Endothelial cell of umbilical vein (primary cell): ENCODE measurements around the gene DZIP1.
"Not testable (repeated sequence)": the region's sequence is repeated elsewhere in the genome, so short reads cannot be mapped to it uniquely, and the experiment has no call there.

Experiments used
- CTCF ChIP-seq, 2 donors: IDR thresholded peaks; 1 replicate in 1 of 2; 2 replicates in 1 of 2; pipeline ENCODE4 v1.5.1; 2011; ENCODE audit warnings: low read length in 2 of 2, mild to moderate bottlenecking in 2 of 2, moderate library complexity in 2 of 2, control low read depth in 1 of 2, inconsistent platforms in 1 of 2, low read depth in 1 of 2; ENCODE audit not compliant: insufficient read depth in 1 of 2; ENCODE audit errors: extremely low read depth in 1 of 2
- EZH2 ChIP-seq: IDR thresholded peaks from 2 replicates; pipeline ENCODE4 v1.6.1; 2012; ENCODE audit warnings: borderline replicate concordance, low read depth, mild to moderate bottlenecking, moderate library complexity, low read length, inconsistent platforms; ENCODE audit not compliant: severe bottlenecking
- JUN ChIP-seq: IDR thresholded peaks from 2 replicates; pipeline ENCODE4 v1.6.1; 2011; ENCODE audit warnings: borderline replicate concordance, low read depth; ENCODE audit not compliant: insufficient read length, insufficient read depth
- MAX ChIP-seq: IDR thresholded peaks from 2 replicates; pipeline ENCODE4 v1.6.1; 2011; ENCODE audit not compliant: insufficient read depth, insufficient read length
- POLR2AphosphoS5 ChIP-seq: IDR thresholded peaks from 2 replicates; pipeline ENCODE4 v1.6.1; 2012; ENCODE audit warnings: low read depth, mild to moderate bottlenecking, control low read depth, low read length, moderate library complexity; ENCODE audit not compliant: insufficient read depth

GRCh38 chr13:95667235-95667634 is 22.7 kb upstream of the DZIP1 start:
- not testable (repeated sequence) for TF ChIP-seq CTCF (IDR thresholded peaks at IDR 0.05; ENCODE audit: extremely low read depth in 1 of 2, insufficient read depth in 1 of 2, low read depth in 1 of 2, low read length in 2 of 2); JUN; MAX; POLR2AphosphoS5; EZH2
